Fibroblast of the aortic adventitia (primary cell): Measurements from ENCODE around the gene AHCYL2. TPM values are rescaled to one million over a fixed set of nuclear protein-coding genes. Genes with fewer than 3 reads are reported as not detected.

ENCODE experiments used
- DNase-seq: peaks from one replicate; pipeline ENCODE4 v3.0.0-alpha.2; 2010; ENCODE audit warnings: low read depth
- H3K4me3 ChIP-seq: 2 replicates; pipeline ENCODE4 v1.5.1; 2011; ENCODE audit warnings: low read depth, mild to moderate bottlenecking, control low read depth, low read length, moderate library complexity
- CTCF ChIP-seq: IDR thresholded peaks from 2 replicates; pipeline ENCODE4 v1.5.1; 2011; ENCODE audit warnings: mild to moderate bottlenecking, low read length, control low read depth, inconsistent platforms; ENCODE audit not compliant: insufficient read depth
- total RNA-seq: library from RNA; depleted of rRNA; stranded (reverse); fragments of >200 nt; gene quantifications from 2 replicates; pipeline ENCODE4 v1.2.3, GENCODE V29; 2012; ENCODE audit warnings: low replicate concordance

The AHCYL2 gene
- total RNA-seq, 1 donor = 12.1 TPM

DNA sequence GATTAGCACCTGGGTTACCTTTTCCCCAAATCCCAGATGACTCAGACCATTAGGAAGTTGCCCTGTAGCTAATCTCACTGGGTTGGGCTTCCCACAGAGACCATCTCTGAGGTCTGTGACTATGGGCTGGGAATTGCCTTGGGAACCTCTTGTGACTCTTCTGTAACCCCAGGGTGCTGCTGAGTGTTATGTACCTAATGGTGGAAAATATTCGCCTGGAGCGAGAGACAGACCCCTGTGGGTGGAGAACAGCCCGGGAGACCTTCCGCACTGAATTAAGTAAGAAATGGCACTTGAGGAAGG, 229.4 kb downstream of the AHCYL2 start:
- no peak for TF ChIP-seq CTCF
- no peak for DNase-seq
- H3K4me3 ChIP-seq = no peak overlapping the region

DNA sequence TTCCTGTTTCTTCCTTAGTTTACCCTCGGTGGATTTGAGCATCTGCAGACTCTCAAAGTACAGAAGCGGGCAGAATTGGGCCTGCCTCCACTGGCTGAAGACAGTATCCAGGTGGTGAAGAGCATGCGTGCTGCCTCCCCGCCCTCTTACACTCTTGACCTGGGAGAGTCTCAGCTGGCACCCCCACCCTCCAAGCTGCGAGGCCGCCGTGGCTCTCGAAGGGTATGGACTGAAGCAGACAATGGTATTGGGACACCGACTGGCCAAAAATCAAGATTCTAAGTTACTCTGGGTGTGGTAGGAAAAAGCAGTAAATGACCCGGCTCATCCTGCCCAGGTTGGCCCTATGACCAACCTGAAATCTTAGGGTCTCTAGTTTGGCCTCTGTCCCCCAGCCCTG, 231.6 kb downstream of the AHCYL2 start:
- no peak overlapping the region for H3K4me3 ChIP-seq
- TF ChIP-seq CTCF = no peak
- no peak for DNase-seq

DNA sequence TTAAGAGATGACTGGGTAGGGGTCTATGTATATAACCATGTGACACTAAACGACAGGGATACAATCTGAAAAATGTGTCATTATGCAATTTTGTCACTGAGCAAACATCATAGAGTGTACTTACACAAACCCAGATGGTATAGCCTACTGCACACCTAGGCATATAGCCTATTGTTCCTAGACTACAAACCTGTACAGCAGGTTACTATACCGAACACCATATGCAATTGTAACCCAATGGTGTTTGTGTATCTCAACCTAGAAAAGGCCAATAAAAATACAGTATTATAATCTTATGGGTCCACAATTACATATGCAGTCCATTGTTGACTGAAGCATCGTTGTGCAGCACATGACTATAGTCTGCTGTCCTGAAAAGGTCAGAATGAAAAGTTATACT, 232.3 kb downstream of the AHCYL2 start:
- no peak for DNase-seq
- no peak for TF ChIP-seq CTCF

GRCh38 chr7:129458171-129458570, 233.3 kb downstream of the AHCYL2 start:
- DNase-seq = no peak
- H3K4me3 ChIP-seq = no peak overlapping the region
- no peak for TF ChIP-seq CTCF

More for the DNA sequence above, 232.3 kb downstream of the AHCYL2 start:
- H3K4me3 ChIP-seq = no peak overlapping the region

- no peak overlapping the region for H3K4me3 ChIP-seq
- DNase-seq = no peak
- no peak for TF ChIP-seq CTCF
These were observed 237.0 kb downstream of the AHCYL2 start for GRCh38 chr7:129461809-129462208.

GRCh38 chr7:129462420-129462819, 237.6 kb downstream of the AHCYL2 start:
- DNase-seq = no peak
- TF ChIP-seq CTCF = no peak
- H3K4me3 ChIP-seq = no peak overlapping the region

DNA sequence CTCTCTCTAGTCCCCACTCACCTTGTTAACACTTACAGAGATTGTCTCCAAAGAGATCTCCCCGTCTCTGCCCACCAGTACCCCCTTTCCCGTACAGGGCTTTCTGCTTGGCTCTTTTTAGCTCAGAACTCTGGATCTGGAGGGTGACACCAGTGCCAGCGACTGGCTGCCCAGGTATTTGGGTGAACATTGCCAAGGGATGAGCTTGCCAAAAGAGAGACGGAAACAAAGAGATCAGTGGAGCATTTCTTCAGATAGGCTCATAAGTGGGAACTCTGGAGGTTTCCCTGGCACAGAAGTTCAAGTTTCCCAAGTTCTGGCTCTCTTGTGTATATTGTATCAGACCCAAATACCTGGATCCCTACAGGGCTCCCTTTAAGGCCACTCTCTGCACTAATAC, 239.4 kb downstream of the AHCYL2 start:
- DNase-seq = no peak
- no peak for TF ChIP-seq CTCF
- H3K4me3 ChIP-seq = no peak overlapping the region
